Suppressor macrophage treated with lipopolysaccharide for 4 hours (primary cell): ENCODE data around the gene HOXB9.

ENCODE experiments used
- DNase-seq: peaks from one replicate; pipeline ENCODE4 v3.0.0-alpha.2; 2020

Gene HOXB9

DNA sequence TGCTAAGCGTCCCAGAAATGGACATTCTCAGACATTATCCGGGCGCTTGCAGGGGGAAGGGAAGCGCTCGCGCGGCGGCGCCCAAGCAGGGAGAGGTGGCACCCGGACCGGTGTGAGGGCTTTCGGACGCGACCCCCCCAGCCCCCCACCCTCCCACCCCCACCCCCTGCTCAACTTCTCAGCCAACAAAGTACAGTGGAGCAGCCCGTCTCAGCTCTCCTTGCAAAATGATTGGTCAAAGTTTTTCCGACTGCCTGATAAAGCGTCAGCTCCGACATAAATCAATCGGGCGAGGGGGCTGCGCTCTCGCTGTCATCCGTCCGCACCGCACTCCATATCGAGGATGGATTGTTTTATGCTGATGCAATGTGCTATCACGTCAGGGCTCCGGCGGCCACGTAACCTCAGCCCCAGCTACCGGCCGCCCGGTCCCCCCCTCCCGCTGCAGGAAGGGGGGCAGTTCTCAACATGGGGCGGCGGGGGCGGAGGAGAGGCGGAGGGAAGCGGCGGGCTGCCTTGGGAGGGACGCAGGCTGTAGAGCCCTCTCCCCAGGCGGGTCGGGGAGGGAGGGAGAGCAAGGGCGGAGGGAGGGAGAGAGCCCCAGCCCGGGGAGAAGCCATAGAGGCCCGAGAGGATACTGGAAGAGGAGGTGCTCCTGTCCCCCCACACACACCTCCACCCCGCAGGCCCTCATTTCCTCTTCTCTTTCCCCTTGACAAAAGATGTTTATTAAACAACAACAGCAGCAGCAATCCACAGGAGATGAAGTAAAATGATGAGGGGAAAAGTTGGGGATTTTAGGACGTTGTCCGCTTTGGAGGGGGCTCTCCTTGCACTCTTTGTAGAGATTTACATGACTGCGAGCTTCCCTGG lies at the start of gene HOXB9:
TSS of gene HOXB9 (minus strand) at position 114 of the 873 bp plus-strand sequence. CDS start at position 25, 89 bp downstream.
- no peak for DNase-seq

DNA sequence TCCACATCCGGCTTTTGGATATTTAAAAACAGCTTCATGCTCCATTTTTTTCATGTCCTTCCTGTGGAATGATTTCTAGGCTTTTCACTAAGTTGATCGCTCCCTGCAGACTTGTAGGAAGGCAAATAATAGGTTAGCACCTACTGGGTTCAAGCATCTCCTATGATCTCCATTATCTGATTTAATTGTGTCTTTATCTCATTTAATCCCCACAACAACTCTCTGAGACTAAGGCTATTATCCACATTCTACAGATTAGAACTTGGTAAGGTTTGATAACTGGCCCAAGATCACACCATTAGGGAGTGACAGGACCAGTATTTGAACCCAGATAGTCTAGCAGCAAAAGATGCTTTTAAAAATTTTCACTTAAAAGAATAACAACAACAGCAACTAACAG lies 46.2 kb upstream of the HOXB9 start:
- DNase-seq: no peak

GRCh38 chr17:48671697-48672171 lies 45.6 kb upstream of the HOXB9 start:
- DNase-seq: peak; percentile 77

DNA sequence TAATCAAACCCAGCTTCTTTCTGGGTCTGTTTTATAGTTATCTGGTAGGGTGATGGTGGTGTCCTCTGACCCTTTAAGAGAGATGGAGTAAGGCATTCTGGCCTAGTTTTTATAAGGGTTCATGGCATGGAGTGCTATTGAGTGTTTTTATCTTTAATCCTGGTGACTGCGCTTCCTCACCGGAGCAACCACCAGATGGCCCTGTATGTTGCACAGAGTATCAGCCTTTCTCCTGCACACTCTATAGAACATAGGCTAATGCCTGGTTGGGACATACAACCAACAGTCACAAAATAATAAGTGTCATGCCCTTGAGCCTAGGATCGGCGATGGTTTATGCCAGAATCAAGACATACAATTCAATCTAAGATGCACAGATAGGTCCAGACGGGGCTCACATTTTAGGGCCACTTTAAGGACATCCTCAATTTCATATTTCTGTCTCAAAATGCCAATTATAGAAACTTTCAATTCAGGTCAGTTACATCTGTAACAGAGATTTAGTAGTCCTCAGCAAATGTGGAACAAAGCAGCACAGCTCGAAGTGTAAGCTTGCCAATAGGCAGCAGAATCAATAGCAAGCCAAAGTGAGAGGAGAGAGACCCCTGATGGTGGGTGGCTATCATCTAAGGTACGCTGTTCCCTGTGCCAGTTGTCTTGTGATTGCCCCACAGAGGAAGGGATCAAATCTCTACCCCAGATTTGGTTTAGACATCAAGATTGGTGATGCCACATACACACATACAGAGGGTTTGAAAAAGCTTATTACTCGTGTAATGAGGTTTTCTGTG lies 37.2 kb upstream of the HOXB9 start:
- no peak for DNase-seq

GRCh38 chr17:48655913-48656312 lies 29.8 kb upstream of the HOXB9 start:
- no peak for DNase-seq

DNA sequence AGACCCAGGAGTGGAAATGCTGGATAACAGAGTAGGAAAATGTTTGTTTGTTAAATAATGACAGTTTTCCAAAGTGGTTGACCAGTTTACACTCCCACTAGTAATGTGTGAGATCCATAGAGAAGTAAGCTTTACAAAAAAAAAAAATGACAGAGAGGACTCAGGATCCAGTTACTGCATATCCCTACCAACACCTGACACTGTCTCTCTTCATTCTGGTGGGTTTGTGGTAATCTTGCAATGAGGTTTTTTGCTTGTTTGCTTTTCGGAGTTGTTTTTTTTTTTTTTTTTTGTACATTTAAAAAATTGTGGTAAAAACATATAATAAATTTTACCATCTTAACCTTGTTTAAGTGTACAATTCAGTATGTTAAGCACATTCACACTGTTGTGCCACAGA lies 23.6 kb upstream of the HOXB9 start:
- DNase-seq: no peak

- DNase-seq: no peak
Measured at GRCh38 chr17:48647963-48648245, 21.7 kb upstream of the HOXB9 start.

- DNase-seq: peak; percentile 35
Measured at GRCh38 chr17:48647103-48647962, 21.2 kb upstream of the HOXB9 start.

GRCh38 chr17:48646183-48647102 lies 20.3 kb upstream of the HOXB9 start:
- no peak for DNase-seq

- DNase-seq: no peak
Measured at GRCh38 chr17:48645639-48646182, 19.6 kb upstream of the HOXB9 start.

DNA sequence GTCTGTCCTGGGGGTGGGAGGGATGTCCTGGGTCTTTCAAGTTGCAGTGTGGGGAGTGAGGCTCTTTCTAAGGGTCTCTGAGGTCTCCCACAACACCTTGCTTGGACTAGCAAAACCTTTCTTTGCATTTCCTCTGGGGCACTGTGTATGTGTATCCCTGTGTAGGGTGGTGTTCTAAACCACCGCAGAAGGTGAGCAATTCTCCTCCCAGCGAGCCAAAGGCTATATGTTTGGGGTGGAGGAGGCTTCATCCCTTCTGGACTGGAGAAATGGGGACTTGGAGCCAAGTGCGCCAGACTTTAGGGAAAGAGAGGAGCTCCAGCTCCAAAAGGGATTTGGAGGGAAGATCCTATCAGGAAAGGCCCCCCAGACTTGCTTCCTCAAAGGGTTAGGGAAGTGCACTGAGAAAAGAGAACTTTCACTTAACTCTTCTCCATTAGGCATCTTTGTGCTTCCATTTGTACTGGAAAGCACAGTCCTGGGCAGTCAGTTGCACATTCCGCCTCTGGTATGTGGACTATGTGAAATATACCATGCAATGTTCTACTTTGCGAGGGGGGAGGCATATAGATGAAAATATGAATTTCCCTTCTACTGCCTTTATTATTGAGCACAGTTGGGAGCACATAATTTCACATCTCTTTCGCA lies 18.9 kb upstream of the HOXB9 start:
- DNase-seq: no peak

- no peak for DNase-seq
Measured at GRCh38 chr17:48644159-48644558, 18.0 kb upstream of the HOXB9 start.

DNA sequence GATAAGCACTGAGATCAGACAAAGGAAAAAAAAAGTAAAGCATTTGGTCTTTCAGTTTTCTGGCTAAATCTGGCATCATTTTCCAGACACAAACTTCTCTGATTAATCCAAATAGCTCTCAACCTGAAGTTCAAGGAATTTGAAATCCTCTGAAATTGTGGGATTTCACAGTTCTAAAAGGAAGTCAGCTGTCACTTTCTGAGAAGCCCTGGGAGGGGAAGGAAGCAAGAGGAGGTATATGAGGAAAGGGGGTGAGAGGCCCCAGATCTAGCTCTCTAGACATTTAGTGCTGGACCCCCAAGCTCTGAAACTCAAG lies 17.5 kb upstream of the HOXB9 start:
- DNase-seq: no peak

DNA sequence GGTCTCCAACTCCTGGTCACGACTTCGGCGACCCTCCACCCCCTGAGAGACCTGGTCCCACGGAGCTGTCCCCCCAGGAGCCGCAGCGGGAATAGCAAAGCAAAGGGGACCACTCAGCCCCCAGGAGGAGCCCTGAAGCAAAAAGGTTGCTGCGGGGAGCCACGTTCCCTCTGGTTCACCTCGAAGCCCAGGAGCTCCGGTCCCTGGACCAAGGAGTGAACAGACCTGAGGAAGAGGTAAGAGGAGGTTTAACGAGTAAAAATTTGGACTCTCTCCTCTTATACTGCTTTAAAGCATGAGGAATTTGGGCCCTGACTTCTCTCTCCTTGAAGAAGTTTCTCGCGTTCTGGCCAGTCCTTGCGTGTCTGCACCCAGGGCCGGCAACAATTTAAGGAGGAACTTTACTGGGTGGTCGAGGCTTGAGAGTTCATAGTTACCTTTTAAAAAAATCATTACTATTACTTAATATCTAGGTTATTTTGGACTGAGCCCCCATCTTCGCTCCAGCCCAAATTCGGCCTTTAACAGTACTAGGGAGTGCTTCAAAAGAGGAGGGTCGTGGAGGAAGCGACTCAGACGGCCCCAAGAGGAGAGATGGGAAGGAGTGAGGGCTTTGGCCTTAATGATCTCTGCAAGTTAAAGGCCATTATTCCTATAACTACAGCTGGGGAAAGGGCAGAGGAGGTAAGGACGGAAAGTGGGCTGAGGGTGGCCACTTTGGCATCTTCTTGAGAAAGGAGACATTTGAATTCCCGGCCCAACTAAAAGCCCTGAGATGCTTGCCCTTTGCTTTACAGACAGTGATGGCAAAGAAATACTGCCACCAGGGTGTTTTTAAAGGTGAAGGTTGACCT lies 16.9 kb upstream of the HOXB9 start:
- DNase-seq: no peak

GRCh38 chr17:48642059-48642842 lies 16.1 kb upstream of the HOXB9 start:
- no peak for DNase-seq

- DNase-seq: no peak
Measured at GRCh38 chr17:48641541-48642058, 15.4 kb upstream of the HOXB9 start.

DNA sequence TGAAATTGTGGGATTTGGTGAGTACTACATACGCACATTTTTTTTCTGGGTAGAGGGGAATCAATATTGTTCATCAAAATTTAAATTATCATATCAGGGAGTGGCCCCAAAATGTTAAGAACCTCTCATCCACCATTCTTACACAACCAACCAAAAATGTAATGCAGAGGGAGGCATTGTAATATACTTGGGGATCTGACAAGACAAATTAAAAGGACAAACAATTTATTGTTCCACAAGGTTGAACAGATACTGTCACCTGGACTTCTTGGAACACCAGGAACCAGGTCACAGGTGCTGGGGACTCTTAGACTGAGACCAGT lies 14.7 kb upstream of the HOXB9 start:
- DNase-seq: no peak

- no peak for DNase-seq
Measured at GRCh38 chr17:48639982-48640857, 14.1 kb upstream of the HOXB9 start.
